GM12891 (cell line): ENCODE results near the gene ZSCAN32.
A peak's percentile ranks its signal among the peaks of the same experiment; 100 is the strongest.

Source experiments
- DNase-seq: peaks from one replicate; pipeline ENCODE4 v3.0.0; 2011; ENCODE audit warnings: low spot score; ENCODE audit not compliant: insufficient read length
- FAIRE-seq: peaks from 2 replicates; lab custom pipeline; 2011; peaks lifted over from hg19 to GRCh38; lab: Jason Lieb, UNC
- PAX5 ChIP-seq: IDR thresholded peaks from 2 replicates; pipeline ENCODE4 v1.6.1; 2011; ENCODE audit warnings: low read length, moderate library complexity, mild to moderate bottlenecking; ENCODE audit not compliant: insufficient read depth, severe bottlenecking
- POLR2A ChIP-seq: IDR thresholded peaks from 2 replicates; pipeline ENCODE4 v1.6.1; 2011; ENCODE audit warnings: low read depth, low read length, control low read depth
- POLR2AphosphoS5 ChIP-seq: IDR thresholded peaks from 2 replicates; pipeline ENCODE4 v1.6.1; 2011; ENCODE audit warnings: low read depth, low read length, control low read depth
- POU2F2 ChIP-seq: IDR thresholded peaks from 2 replicates; pipeline ENCODE4 v1.6.1; 2011; ENCODE audit warnings: low read depth, mild to moderate bottlenecking, control low read depth, low read length, moderate library complexity
- SPI1 ChIP-seq: IDR thresholded peaks from 2 replicates; pipeline ENCODE4 v1.6.1; 2011; ENCODE audit warnings: low read depth, low read length, control low read depth
- TAF1 ChIP-seq: IDR thresholded peaks from 2 replicates; pipeline ENCODE4 v1.6.1; 2011; ENCODE audit warnings: low read depth, low read length, control low read depth

The ZSCAN32 gene

DNA sequence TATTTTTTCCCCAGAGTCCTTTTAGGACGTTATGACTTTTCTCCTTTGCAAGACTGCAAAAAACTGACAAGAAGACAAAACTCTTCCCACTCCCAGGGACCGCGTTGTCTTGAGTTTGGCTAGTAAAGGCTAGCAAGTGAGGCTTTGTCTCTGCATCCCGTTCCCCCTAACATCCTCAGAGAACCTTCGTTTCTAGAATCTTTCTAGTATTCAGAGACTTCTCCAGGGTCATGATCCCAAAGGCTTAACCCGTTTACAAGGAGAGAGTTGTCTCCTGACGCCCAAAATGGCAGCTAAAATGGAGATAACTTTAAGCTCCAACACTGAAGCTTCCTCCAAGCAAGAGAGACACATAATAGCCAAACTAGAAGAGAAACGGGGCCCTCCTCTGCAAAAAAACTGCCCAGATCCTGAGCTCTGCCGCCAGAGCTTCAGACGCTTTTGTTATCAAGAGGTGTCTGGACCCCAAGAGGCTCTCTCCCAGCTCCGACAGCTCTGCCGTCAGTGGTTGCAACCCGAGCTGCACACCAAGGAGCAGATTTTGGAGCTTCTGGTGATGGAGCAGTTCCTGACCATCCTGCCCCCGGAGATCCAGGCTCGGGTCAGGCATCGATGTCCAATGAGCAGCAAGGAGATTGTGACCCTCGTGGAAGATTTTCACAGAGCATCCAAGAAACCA is 1.1 kb upstream of the ZSCAN32 start:
- FAIRE-seq (no peak), DNase-seq (peak; percentile 12)

DNA sequence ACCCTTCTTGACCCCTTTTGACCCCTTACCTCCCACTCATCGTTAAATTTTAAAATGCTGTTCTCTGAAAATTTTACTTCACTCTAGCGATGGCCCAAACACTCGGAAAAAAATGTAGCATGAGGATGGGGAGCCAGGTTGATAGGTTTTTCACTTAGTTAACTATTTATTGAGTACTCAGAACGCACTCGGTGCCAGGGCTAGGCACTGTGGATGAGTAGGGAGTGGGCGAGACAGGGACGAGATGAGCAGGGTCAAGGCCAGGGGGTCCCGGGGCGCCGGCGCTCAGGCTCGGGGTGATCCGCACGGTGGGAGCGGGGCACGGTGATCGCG is 392 bp downstream of the ZSCAN32 start:
- TF ChIP-seq POLR2AphosphoS5 (no peak), POU2F2 (no peak), PAX5 (no peak), SPI1 (no peak), POLR2A (no peak), TAF1 (no peak)
- DNase-seq (no peak), FAIRE-seq (no peak)

More for the DNA sequence above, 1.1 kb upstream of the ZSCAN32 start:
- TF ChIP-seq POLR2AphosphoS5 (no peak), POU2F2 (no peak), POLR2A (no peak), TAF1 (no peak), PAX5 (no peak), SPI1 (no peak)

DNA sequence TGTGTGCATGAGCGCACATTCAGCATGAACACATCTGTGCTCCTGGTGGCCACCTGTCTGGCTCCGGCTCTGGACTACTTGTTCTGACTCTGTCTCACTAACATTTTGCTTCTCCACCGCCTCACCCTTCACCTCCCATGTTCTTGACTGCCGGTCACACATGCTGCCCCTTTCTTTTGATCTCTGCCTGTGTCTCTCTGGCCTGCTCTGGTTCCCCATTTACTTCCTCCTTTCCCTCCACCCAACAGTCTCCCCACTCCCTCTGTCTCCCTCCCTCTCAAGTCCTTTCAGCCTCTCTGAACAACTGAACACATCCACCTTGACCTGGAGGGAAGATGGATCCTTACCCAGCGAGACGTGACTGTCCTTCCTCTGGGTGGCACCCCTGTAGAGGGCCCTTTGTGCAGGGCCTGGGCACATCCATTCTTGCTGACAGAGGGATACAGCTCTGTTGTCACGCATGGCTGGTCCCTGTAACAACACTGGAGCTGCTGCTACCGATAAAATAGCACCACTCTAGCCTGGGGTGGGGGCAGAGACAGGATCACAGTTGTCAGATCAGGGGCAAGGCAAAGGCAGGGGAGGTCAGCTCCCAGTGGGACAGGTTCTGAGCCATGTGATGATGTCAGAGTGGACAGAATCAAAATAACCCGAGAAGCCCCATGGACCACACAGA is 11.0 kb downstream of the ZSCAN32 start:
- DNase-seq (no peak), FAIRE-seq (no peak)
- TF ChIP-seq PAX5 = no peak
- TF ChIP-seq TAF1 = no peak
- no peak for TF ChIP-seq POU2F2
- TF ChIP-seq SPI1 = no peak
- TF ChIP-seq POLR2AphosphoS5 = no peak
- no peak for TF ChIP-seq POLR2A

DNA sequence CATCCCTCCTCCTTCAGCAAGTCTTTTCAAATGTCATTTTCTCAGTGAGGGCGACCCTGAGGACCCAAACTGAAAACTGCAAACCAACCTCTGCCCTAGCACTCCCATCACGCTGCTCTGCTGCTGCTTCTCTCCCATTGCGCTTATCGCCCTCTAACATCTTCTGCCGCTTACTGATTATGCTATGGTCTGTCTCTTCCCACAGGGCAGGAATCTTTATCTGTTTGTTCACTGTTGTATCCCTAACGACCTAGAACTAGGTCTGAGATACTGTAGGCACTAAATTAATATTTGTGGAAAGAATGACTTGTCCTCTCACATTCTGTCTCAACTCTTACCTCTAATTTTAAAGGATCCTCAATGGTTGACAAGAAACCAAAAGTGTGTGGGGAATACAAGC is 12.5 kb downstream of the ZSCAN32 start:
- TF ChIP-seq SPI1 = no peak
- no peak for TF ChIP-seq POLR2AphosphoS5
- TF ChIP-seq POLR2A = no peak
- no peak for TF ChIP-seq POU2F2
- no peak for TF ChIP-seq PAX5
- FAIRE-seq = no peak
- no peak for DNase-seq

DNA sequence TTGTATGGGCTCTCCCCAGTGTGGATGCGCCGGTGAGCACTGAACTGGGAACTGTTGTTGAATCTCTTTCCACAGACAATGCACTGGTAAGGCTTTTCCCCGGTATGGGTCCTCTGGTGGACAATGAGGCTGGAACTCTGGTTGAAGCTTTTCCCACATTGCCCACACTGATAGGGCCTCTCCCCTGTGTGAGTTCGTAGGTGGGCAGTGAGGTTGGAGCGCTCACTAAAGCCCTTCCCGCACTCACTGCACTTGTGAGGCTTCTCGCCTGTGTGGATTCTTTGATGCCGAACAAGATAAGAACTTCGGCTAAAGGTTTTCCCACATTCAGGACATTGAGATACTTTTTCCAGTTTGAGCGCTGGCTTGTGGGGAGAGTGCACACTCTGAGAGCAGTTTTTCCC is 17.8 kb downstream of the ZSCAN32 start:
- TF ChIP-seq POLR2A (no peak), POU2F2 (no peak), POLR2AphosphoS5 (no peak), PAX5 (no peak), TAF1 (no peak), SPI1 (no peak)
- FAIRE-seq (no peak), DNase-seq (no peak)

DNA sequence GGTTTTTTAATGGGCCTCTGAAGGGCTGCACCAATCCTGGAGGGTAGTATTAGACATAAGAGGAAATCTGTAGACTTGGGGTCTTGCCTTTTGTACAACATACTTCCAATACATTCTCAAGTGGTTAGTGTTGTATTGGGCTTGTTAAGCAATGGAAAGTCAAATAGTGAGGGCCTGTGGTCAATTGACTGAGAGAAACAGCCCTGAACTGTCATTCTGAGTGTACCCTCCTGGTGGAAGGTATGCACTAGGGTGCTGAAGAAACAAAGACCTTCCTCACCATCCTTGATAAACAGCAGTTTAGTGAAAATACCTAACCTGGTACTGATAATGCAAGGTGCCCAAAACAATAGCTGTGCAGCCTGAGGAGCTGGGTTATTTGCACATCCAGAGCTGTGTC is 22.9 kb downstream of the ZSCAN32 start:
- DNase-seq (no peak), FAIRE-seq (no peak)
- no peak for TF ChIP-seq POLR2A
- no peak for TF ChIP-seq POLR2AphosphoS5
- no peak for TF ChIP-seq PAX5
- no peak for TF ChIP-seq POU2F2
- TF ChIP-seq TAF1 = no peak
- TF ChIP-seq SPI1 = no peak

DNA sequence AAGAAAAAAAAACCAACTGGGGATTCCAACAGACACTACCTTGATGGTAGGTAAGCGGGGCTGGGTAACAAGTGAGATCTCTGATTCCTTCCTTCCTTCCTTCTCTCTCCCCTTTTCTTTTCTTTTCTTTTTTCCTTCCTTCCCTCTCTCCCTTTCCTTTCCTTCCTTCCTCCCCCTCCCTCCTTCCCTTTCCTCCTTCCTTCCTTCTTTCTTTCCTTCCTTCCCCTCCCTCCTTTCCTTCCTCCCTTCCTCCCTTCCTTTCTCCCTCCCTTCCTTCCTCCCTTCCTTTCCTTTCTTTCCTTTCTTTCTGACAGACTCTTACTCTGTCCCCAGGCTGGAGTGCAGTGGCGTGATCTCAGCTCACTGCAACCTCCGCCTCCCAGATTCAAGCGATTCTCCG is 25.1 kb downstream of the ZSCAN32 start:
- no peak for FAIRE-seq
- TF ChIP-seq TAF1 (no peak), POU2F2 (no peak), POLR2AphosphoS5 (no peak), PAX5 (no peak), SPI1 (no peak), POLR2A (no peak)

DNA sequence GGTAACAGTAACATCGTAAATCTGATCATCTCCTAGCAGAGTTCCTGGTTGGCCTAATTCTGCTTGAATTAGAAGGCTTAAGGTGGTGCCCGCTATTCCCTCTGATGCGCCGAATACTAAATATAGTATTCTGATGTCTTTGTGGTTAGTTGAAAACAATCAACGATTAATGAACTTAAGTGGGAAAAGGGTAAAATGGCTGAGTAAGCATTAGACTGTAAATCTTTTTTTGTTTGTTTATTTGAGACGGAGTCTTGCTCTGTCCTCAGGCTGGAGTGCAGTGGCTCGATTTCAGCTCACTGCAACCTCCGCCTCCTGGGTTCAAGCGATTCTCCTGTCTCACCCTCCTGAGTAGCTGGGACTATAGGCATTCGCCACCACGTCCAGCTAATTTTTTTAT is 31.7 kb downstream of the ZSCAN32 start:
- FAIRE-seq = no peak
- no peak for DNase-seq
- no peak for TF ChIP-seq POLR2AphosphoS5
- no peak for TF ChIP-seq PAX5
- TF ChIP-seq POU2F2 = no peak
- no peak for TF ChIP-seq TAF1
- no peak for TF ChIP-seq SPI1
- no peak for TF ChIP-seq POLR2A

More for the DNA sequence above, 25.1 kb downstream of the ZSCAN32 start:
- no peak for DNase-seq

DNA sequence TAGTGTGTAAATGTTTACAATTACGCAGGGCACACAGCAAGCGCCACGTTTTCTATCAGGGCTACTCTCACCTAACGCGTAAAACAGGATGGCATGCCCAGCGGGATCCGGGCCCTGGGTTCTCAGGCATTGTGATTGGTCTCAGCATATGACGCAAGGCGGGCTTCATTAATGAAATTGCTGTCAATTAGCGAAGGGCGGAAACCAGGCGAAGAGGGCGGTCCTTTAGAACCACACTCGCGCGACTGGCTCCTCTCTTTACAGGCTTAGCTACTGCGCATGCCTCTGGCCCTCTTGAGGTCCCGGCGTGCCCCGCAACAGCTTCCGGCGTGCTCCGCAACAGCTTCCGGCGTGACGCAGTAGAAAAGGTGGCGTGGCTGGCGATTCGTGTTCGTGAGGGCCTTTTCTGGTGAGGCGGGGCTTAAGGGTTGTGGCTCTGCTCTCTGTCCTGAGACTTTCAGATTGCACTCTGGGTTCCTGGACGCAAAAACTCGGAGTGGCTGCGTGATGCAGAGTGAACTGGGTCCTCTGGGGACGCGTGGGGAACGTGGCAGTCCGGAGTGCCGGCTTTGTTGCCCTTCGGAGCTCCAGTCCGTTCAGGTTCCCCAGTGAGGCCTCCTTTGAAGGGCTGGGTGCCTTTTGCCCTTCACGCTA is 35.9 kb downstream of the ZSCAN32 start:
- TF ChIP-seq PAX5 (no peak), POU2F2 (no peak), TAF1 (peak; percentile 50), POLR2AphosphoS5 (peak; percentile 63; the same call in 1 of the 2 replicates), POLR2A (peak; percentile 69), SPI1 (no peak)
- peak; percentile 66 for DNase-seq
- FAIRE-seq = peak; percentile 90

DNA sequence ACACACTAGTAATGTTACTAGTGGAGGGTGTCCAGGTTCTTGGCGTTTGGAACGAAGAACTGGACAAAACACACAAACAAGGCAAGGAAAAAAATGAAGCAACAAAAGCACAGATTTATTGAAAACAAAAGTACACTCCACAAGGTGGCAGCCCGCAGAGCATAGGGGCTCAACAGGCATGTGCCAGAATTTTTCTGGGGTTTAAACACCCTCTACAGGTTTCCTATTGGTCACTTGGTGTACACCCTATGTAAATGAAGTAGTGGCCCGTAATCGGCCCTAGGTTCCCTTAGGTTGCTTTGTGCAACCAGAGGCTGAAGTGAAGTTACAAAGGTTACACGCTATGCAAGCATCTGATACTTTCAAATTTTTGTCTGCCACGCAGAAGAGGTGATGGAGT is 37.0 kb downstream of the ZSCAN32 start:
- TF ChIP-seq POLR2AphosphoS5 (no peak), TAF1 (no peak), POU2F2 (no peak), SPI1 (no peak), PAX5 (no peak), POLR2A (no peak)
- no peak for DNase-seq
- no peak for FAIRE-seq
